Measurements from ENCODE around the gene NIPAL3.
"Not testable (repeated sequence)": the region's sequence is repeated elsewhere in the genome, so short reads cannot be mapped to it uniquely, and the experiment has no call there.

The NIPAL3 gene

DNA sequence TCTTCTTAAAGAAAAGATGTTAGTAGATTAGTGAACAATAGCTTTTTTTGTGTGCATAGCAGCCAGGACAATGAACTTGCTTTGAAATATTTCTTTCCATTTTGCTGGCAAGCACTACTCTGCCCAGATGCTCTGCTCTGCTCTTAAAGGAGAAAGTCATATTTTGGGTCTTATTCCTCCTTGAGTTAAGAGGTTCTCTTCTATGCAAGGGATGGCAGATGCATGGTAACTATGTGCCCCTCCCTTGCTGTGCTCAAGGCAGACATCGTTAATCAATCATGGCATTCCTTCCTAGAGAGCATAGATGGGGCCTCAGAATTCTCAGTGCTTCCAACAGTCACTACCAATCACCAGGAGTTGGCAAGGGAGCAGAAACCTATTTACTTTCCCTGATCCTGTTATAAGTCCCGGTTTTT lies 27.6 kb downstream of the NIPAL3 start:
- TF ChIP-seq, protein P1, sequence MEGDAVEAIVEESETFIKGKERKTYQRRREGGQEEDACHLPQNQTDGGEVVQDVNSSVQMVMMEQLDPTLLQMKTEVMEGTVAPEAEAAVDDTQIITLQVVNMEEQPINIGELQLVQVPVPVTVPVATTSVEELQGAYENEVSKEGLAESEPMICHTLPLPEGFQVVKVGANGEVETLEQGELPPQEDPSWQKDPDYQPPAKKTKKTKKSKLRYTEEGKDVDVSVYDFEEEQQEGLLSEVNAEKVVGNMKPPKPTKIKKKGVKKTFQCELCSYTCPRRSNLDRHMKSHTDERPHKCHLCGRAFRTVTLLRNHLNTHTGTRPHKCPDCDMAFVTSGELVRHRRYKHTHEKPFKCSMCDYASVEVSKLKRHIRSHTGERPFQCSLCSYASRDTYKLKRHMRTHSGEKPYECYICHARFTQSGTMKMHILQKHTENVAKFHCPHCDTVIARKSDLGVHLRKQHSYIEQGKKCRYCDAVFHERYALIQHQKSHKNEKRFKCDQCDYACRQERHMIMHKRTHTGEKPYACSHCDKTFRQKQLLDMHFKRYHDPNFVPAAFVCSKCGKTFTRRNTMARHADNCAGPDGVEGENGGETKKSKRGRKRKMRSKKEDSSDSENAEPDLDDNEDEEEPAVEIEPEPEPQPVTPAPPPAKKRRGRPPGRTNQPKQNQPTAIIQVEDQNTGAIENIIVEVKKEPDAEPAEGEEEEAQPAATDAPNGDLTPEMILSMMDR (IDR thresholded peaks at IDR 0.05): no peak
- Histone ChIP-seq H3K9me3 (ENCODE audit: control insufficient read depth, low read length) (no peaks in the 10 kb centered on the region), H2AFZ (no peak overlapping the region), H3K4me3 (ENCODE audit: low read depth, low read length) (no peak overlapping the region), H3K79me2 (no peaks in the 10 kb centered on the region), H3K27ac (no peak overlapping the region), H3K9ac (no peak overlapping the region), H3K27me3 (ENCODE audit: control insufficient read depth, insufficient read depth, low read length) (no peaks in the 10 kb centered on the region), H3K36me3 (ENCODE audit: control insufficient read depth, insufficient read depth, low read length) (no peaks in the 10 kb centered on the region), H3K4me2 (ENCODE audit: low read length) (no peak overlapping the region), H3K4me1 (no peaks in the 10 kb centered on the region)

DNA sequence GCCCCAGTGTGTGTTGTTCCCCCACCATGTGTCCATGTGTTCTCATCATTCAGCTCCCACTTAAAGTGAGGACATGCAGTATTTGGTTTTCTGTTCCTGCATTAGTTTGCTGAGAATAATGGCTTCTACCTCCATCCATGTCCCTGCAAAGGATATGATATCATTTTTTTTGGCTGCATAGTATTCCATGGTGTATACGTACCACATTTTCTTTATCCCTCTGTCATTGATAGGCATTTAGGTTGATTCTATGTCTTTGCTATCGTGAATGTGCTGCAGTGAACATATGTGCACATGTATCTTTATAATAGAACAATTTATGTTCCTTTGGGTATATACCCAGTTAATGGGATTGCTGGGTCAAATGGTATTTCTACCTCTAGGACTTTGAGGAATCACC lies 30.8 kb downstream of the NIPAL3 start:
- not testable (repeated sequence) for H3K9me3 ChIP-seq (ENCODE audit: control insufficient read depth, low read length); H3K27ac ChIP-seq; H3K4me3 ChIP-seq (ENCODE audit: low read depth, low read length); H3K4me2 ChIP-seq (ENCODE audit: low read length); H2AFZ ChIP-seq; H3K79me2 ChIP-seq; H3K4me1 ChIP-seq; H3K9ac ChIP-seq; H3K27me3 ChIP-seq (ENCODE audit: control insufficient read depth, insufficient read depth, low read length); H3K36me3 ChIP-seq (ENCODE audit: control insufficient read depth, insufficient read depth, low read length)

DNA sequence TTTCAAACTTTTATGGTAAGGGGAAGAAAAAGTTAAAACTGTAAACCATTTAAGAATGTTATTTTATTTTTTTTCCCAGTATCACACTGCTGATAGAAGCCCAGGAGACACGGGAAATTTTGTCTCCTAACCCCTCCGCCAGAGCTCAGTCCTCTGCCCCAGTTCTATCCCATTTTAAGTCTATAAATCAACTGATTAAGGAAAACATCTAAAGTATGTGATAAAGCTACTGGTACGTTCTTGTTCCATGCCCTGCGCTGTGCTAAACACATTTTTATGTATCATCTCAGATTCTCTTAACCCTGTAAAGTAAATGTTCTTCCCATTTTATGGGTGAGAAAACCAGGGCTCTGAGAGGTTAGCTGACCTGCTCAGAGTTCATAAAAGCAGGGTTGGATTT lies 34.7 kb downstream of the NIPAL3 start:
- H3K27ac ChIP-seq: no peak overlapping the region
- no peak overlapping the region for H3K4me3 ChIP-seq (ENCODE audit: low read depth, low read length)
- H2AFZ ChIP-seq: no peak overlapping the region
- H3K27me3 ChIP-seq (ENCODE audit: control insufficient read depth, insufficient read depth, low read length): no peaks in the 10 kb centered on the region
- no peak overlapping the region for H3K9ac ChIP-seq
- H3K4me1 ChIP-seq: no peaks in the 10 kb centered on the region
- no peaks in the 10 kb centered on the region for H3K79me2 ChIP-seq
- H3K4me2 ChIP-seq (ENCODE audit: low read length): no peak overlapping the region
- TF ChIP-seq, protein P1 (IDR thresholded peaks at IDR 0.05): no peak
- H3K9me3 ChIP-seq (ENCODE audit: control insufficient read depth, low read length): no peaks in the 10 kb centered on the region
- no peaks in the 10 kb centered on the region for H3K36me3 ChIP-seq (ENCODE audit: control insufficient read depth, insufficient read depth, low read length)

DNA sequence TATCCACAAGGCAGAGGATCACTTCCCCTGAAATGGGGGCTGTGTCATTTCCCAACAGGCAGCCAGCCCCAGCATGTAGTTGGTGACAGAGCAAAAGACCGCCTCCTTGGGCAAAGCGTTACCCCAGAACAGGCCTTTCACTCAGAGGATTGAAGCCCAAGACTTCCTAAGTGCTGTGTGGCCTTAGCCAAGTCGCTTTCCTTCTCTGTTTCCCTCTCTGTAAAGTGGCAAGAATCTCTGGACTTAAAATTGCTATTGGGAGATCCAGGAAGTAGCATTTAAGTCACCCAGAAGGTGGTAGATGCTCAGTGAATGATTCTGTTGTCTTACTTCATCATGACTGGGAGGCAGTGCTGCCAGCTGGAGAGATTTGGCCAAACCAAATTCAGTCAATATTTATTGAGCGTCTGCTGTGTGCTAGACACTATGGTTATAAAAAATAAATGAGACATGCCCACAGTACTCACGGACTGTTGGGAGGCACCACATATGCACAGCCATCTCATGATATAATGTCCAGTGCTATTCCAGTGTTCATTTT lies 35.3 kb downstream of the NIPAL3 start:
- Histone ChIP-seq H3K4me2 (ENCODE audit: low read length) (no peak overlapping the region), H3K36me3 (ENCODE audit: control insufficient read depth, insufficient read depth, low read length) (no peaks in the 10 kb centered on the region), H3K9ac (no peak overlapping the region), H3K4me3 (ENCODE audit: low read depth, low read length) (no peak overlapping the region), H3K9me3 (ENCODE audit: control insufficient read depth, low read length) (no peaks in the 10 kb centered on the region), H3K27me3 (ENCODE audit: control insufficient read depth, insufficient read depth, low read length) (no peaks in the 10 kb centered on the region), H3K4me1 (no peaks in the 10 kb centered on the region), H3K79me2 (no peaks in the 10 kb centered on the region), H3K27ac (no peak overlapping the region), H2AFZ (no peak overlapping the region)
- TF ChIP-seq, protein P1 (IDR thresholded peaks at IDR 0.05): no peak

DNA sequence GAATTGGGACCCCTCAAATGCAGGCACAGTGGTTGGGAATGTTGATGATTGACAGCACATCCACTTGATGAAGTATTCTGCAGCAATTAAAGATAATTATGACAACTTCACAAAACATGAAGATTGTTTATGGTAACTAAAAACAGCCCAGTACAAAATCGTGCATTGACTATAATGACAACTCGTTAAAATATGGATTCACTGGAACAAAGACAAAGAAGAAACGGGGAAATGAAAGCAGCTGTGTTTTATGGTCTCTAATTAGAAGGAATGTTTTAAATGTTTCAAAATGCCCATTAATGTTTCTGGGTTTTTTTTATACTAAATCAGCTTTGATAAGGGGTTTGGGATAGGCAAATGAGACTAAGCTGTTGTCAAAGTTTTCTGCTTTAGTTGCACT lies 36.1 kb downstream of the NIPAL3 start:
- Histone ChIP-seq H2AFZ (no peak overlapping the region), H3K4me2 (ENCODE audit: low read length) (no peak overlapping the region), H3K36me3 (ENCODE audit: control insufficient read depth, insufficient read depth, low read length) (no peaks in the 10 kb centered on the region), H3K9me3 (ENCODE audit: control insufficient read depth, low read length) (no peaks in the 10 kb centered on the region), H3K27me3 (ENCODE audit: control insufficient read depth, insufficient read depth, low read length) (no peaks in the 10 kb centered on the region), H3K9ac (no peak overlapping the region), H3K79me2 (no peaks in the 10 kb centered on the region), H3K4me1 (no peaks in the 10 kb centered on the region), H3K4me3 (ENCODE audit: low read depth, low read length) (no peak overlapping the region), H3K27ac (no peak overlapping the region)
- TF ChIP-seq, protein P1 (IDR thresholded peaks at IDR 0.05): no peak

Measured in parathyroid adenoma (tissue), 2 donors.